ENCODE data around the gene CACNA1I. TPM values are rescaled to one million over a fixed set of nuclear protein-coding genes. Genes with fewer than 3 reads are reported as not detected.

The CACNA1I gene
- polyA plus RNA-seq, 1 donor, result 0.04 TPM

DNA sequence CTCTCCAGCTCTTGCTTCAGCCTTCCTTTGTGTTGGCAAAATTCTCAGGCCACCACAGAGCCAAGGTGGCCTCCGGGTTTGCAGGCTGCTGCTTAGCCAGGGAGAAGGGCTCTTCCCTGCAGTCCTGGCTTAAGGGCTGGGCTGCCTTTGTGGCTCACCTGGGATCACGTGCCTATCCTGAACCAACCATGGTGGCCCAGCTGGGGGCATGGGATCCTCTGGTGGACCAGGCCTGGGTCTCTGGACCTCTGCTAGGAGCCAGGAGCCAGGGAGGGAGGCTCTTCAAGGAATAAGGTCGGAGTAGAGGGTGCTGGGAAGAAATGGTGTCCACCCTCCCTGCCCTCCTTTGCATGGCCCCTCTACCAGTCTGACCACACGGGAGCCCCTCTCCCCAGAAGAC lies 43.9 kb downstream of the CACNA1I start:
- Histone ChIP-seq H3K36me3 (ENCODE audit: control insufficient read depth, insufficient read depth, low read length) (no peaks in the 10 kb centered on the region), H3K4me3 (ENCODE audit: low read length) (no peak overlapping the region), H3K4me1 (ENCODE audit: control insufficient read depth, insufficient read depth, low read length) (no peaks in the 10 kb centered on the region), H3K27me3 (ENCODE audit: control insufficient read depth, insufficient read depth, low read length) (peaks cover 26% of the 10 kb centered on the region), H3K27ac (ENCODE audit: low read length) (no peak overlapping the region), H3K9me3 (ENCODE audit: control insufficient read depth, low read depth, low read length) (peaks cover 4% of the 10 kb centered on the region)
- DNase-seq, result no peak
- WGBS (ENCODE audit: insufficient coverage, low lambda C conversion rate), result no CpG with 5 or more reads among the region's 4 CpGs

DNA sequence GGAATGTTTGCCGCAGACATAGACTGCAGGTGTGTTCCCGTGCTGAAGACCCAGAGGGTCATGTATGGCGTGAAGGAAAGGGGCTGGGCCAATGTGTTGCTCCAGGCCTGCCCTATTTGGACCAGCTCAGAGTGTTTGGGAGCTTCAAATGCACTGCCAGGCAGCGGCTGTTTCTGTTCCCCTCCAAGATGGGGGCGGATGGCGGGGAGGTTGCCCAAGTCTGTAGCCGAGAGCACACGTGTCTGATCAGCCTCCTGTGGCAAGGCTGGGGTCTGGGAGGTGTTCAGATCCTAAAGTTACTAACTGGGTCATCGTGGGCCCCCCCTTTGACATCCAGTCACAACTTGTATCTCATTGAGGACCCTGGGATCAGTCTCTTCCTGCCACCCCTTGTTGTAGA lies 45.5 kb downstream of the CACNA1I start:
- Histone ChIP-seq H3K9me3 (ENCODE audit: control insufficient read depth, low read depth, low read length) (peaks cover 4% of the 10 kb centered on the region), H3K4me1 (ENCODE audit: control insufficient read depth, insufficient read depth, low read length) (no peaks in the 10 kb centered on the region), H3K27ac (ENCODE audit: low read length) (no peak overlapping the region), H3K36me3 (ENCODE audit: control insufficient read depth, insufficient read depth, low read length) (no peaks in the 10 kb centered on the region), H3K27me3 (ENCODE audit: control insufficient read depth, insufficient read depth, low read length) (peaks cover 16% of the 10 kb centered on the region), H3K4me3 (ENCODE audit: low read length) (no peak overlapping the region)
- DNase-seq, result no peak
- WGBS (ENCODE audit: insufficient coverage, low lambda C conversion rate), result no CpG with 5 or more reads among the region's 9 CpGs

DNA sequence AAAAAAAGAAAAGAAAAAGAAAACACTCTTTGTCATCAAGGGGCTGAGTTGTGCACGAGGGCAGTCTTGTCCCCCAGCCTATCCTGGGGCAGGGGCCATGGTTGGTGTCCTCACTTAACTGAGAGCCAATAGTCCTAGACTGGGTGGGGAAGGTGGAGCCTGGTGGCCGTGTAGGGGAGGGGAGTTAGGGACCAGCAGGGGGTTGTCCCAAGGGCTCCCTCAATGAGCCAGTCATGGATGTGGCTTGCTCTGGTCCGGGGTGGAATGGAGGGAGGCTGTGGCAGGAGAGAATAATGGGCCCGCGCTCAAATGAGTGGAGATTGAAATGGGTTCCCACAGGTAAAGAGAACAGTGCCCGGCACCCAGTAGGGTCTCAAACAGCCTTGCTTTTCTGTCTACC lies 46.2 kb downstream of the CACNA1I start:
- Histone ChIP-seq H3K4me1 (ENCODE audit: control insufficient read depth, insufficient read depth, low read length) (no peaks in the 10 kb centered on the region), H3K36me3 (ENCODE audit: control insufficient read depth, insufficient read depth, low read length) (no peaks in the 10 kb centered on the region), H3K27me3 (ENCODE audit: control insufficient read depth, insufficient read depth, low read length) (peaks cover 13% of the 10 kb centered on the region), H3K27ac (ENCODE audit: low read length) (no peak overlapping the region), H3K9me3 (ENCODE audit: control insufficient read depth, low read depth, low read length) (peaks cover 4% of the 10 kb centered on the region), H3K4me3 (ENCODE audit: low read length) (no peak overlapping the region)
- DNase-seq, result no peak
- no CpG with 5 or more reads among the region's 6 CpGs for WGBS (ENCODE audit: insufficient coverage, low lambda C conversion rate)

DNA sequence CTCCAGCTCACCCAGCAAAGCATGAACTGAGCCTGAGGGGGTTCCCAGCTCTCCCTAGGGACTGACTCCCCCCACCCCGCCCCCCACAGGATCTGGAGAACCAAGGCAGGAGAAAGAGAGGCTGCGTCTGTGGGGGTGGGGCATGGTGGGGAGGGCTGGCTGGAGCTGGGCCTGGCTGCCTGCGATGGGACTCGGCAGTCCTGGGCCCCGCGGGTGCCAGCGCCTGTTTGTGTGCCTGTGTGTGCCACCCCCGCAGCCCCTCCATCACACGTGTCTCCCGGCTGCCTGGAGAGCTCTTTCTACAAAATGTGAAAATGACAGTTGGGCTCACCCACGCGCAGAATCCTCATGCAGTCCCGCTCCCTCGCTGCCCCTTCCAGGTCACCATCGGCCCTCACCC lies 46.8 kb downstream of the CACNA1I start:
- DNase-seq, result no peak
- no CpG with 5 or more reads among the region's 15 CpGs for WGBS (ENCODE audit: insufficient coverage, low lambda C conversion rate)
- H3K4me1 ChIP-seq (ENCODE audit: control insufficient read depth, insufficient read depth, low read length), result no peaks in the 10 kb centered on the region
- no peaks in the 10 kb centered on the region for H3K36me3 ChIP-seq (ENCODE audit: control insufficient read depth, insufficient read depth, low read length)
- no peak overlapping the region for H3K4me3 ChIP-seq (ENCODE audit: low read length)
- H3K27me3 ChIP-seq (ENCODE audit: control insufficient read depth, insufficient read depth, low read length), result peaks cover 13% of the 10 kb centered on the region
- H3K9me3 ChIP-seq (ENCODE audit: control insufficient read depth, low read depth, low read length), result peaks cover 4% of the 10 kb centered on the region
- no peak overlapping the region for H3K27ac ChIP-seq (ENCODE audit: low read length)

DNA sequence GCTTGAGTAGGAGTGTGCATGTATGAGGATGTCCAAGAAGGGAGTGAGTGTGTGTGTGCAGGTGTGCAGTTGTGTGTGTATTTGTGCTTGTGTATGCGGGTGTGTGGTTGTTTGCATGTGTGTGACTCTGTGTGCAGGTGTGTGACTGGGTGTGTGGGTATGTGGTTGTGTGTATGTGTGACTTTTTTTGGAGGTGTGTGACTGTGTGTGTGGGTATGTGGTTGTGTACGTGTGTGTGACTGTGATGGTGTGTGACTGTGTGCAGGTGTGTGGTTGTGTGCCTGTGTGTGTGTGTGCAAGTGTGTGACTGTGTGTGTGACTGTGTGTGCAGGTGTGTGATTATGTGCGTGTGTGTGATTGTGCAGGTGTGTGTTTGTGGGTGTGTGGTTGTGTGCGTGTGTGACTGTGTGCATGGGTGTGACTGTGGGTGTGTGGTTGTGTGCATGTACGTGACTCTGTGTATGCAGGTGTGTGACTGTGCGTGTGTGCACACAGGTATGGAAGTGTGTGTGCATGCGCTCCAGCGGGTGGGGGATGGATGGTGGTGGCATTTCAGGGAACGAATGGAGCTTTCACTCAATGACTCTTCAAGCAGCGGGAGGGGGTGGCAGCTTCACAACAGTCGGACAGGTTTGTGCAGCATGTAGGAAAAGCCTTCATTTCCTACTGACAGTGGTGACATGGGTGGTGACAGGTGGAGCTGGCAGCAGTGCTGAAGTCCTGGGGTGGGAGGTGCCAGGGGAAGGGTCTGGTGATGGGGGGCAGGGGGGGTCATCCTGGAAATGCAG lies 47.6 kb downstream of the CACNA1I start:
- H3K9me3 ChIP-seq (ENCODE audit: control insufficient read depth, low read depth, low read length), result peaks cover 4% of the 10 kb centered on the region
- no peaks in the 10 kb centered on the region for H3K36me3 ChIP-seq (ENCODE audit: control insufficient read depth, insufficient read depth, low read length)
- 80% methylated on average over 1 of the region's 11 CpGs for WGBS (ENCODE audit: insufficient coverage, low lambda C conversion rate)
- peaks cover 13% of the 10 kb centered on the region for H3K27me3 ChIP-seq (ENCODE audit: control insufficient read depth, insufficient read depth, low read length)
- no peaks in the 10 kb centered on the region for H3K4me1 ChIP-seq (ENCODE audit: control insufficient read depth, insufficient read depth, low read length)
- H3K4me3 ChIP-seq (ENCODE audit: low read length), result no peak overlapping the region
- DNase-seq, result no peak
- no peak overlapping the region for H3K27ac ChIP-seq (ENCODE audit: low read length)

DNA sequence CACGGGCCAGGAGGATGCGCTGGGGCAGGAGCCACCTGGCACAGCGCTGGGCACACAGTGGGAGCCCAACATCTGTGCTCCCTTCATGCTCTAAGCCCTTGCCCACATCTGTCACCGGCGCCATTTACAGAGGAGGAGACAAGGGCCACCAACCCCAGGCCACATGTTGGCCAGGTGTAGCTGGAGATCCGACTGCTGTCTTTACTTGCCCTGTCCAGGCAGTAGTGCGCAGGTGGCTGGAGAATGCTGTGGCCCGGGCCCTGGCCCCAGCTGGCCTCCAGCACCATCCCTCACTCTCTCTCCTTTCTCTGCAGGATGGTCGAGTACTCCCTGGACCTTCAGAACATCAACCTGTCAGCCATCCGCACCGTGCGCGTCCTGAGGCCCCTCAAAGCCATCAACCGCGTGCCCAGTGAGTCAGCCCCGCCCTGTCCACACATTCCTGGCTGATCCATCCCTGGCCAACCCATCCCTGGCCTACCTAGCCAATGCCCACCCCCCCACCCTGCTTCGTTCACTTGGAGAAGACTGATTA lies 48.5 kb downstream of the CACNA1I start:
- Histone ChIP-seq H3K27me3 (ENCODE audit: control insufficient read depth, insufficient read depth, low read length) (peaks cover 13% of the 10 kb centered on the region), H3K36me3 (ENCODE audit: control insufficient read depth, insufficient read depth, low read length) (no peaks in the 10 kb centered on the region), H3K4me3 (ENCODE audit: low read length) (no peak overlapping the region), H3K27ac (ENCODE audit: low read length) (no peak overlapping the region), H3K9me3 (ENCODE audit: control insufficient read depth, low read depth, low read length) (peaks cover 7% of the 10 kb centered on the region), H3K4me1 (ENCODE audit: control insufficient read depth, insufficient read depth, low read length) (peaks cover under 1% of the 10 kb centered on the region)
- no CpG with 5 or more reads among the region's 17 CpGs for WGBS (ENCODE audit: insufficient coverage, low lambda C conversion rate)
- DNase-seq, result no peak

DNA sequence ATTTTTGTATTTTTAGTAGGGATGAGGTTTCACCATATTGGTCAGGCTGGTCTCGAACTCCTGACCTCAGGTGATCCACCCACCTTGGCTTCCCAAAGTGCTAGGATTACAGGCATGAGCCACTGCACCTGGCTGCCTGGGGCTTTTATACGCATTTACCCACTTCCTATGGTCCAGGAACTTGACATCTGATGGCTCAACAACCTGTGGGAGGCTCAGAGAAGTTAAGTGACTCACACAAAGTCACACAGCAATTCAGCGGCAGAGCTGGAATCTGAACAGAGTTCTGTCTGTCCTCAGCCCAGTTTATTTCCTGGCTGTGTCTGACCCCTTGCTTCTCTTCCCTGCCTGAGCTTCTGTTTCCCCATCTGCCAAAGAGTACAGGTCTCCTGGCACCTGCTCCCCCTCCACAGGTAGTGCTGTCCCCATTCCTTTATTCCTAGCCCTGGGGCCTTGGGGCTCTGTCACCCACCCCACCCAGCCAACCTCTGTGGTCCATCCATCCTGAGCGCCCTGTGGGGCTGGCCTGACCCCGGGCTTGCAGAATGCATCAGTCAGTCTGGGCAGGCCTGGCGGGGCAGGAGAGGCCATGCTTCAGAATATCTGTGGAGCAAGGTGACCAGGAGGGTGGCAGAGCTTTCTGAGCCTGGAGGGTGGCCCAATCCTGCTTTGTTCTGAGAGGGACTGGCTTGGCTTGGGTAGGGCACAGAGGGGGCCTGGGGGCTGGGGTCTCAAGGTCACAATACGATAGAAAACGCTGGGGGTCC lies 50.6 kb downstream of the CACNA1I start:
- Histone ChIP-seq H3K4me3 (ENCODE audit: low read length) (no peak overlapping the region), H3K36me3 (ENCODE audit: control insufficient read depth, insufficient read depth, low read length) (no peaks in the 10 kb centered on the region), H3K27ac (ENCODE audit: low read length) (no peak overlapping the region), H3K27me3 (ENCODE audit: control insufficient read depth, insufficient read depth, low read length) (peaks cover 7% of the 10 kb centered on the region), H3K9me3 (ENCODE audit: control insufficient read depth, low read depth, low read length) (peaks cover 7% of the 10 kb centered on the region), H3K4me1 (ENCODE audit: control insufficient read depth, insufficient read depth, low read length) (peaks cover 7% of the 10 kb centered on the region)
- DNase-seq, result no peak
- WGBS (ENCODE audit: insufficient coverage, low lambda C conversion rate), result no CpG with 5 or more reads among the region's 8 CpGs

DNA sequence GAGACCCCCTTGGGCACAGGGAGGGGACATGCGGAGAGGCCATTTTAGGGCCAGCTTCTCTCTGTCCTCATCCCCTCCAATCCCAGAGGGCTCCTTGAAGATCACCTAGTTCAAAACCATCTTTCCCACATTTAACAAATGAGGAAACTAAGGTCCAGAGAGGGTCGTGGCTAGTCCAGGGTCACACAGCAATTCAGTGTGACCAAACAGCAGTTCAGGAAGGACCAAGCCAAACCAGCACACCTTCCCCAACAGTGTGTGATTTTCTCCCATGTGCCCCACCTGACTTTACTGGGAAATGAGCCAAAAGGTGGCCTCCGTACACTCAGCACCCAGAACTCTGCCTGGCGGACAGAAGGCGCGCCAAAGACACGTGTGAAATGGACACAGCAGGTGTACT lies 51.3 kb downstream of the CACNA1I start:
- Histone ChIP-seq H3K36me3 (ENCODE audit: control insufficient read depth, insufficient read depth, low read length) (no peaks in the 10 kb centered on the region), H3K27me3 (ENCODE audit: control insufficient read depth, insufficient read depth, low read length) (peaks cover 5% of the 10 kb centered on the region), H3K27ac (ENCODE audit: low read length) (no peak overlapping the region), H3K4me3 (ENCODE audit: low read length) (no peak overlapping the region), H3K9me3 (ENCODE audit: control insufficient read depth, low read depth, low read length) (peaks cover 7% of the 10 kb centered on the region), H3K4me1 (ENCODE audit: control insufficient read depth, insufficient read depth, low read length) (peaks cover 7% of the 10 kb centered on the region)
- WGBS (ENCODE audit: insufficient coverage, low lambda C conversion rate), result no CpG with 5 or more reads among the region's 7 CpGs
- DNase-seq, result no peak

DNA sequence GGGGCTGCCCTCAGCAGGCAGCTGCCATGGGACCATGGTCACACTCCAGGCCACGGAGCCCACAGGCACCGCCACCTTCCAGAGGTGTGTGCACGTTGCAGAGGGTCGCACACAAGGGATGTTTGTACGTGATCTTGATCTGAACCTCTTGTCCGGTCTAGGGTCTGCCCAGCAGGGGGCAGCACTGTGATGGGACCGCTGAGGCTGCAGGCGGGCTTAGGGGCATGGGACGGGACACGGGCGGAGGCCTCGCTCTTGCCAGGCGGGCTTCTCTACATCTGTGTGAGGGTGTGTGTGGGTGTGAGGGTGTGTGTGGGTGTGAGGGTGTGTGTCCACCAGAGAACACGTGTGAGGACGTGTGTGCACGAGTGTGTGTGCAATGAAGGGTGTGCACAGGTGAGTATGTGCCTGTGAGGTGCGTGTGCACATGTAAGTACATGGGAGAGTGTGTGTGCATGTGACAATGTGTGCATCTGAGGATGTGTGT lies 52.4 kb downstream of the CACNA1I start:
- DNase-seq, result peak; percentile 11 to 31
- Histone ChIP-seq H3K27ac (ENCODE audit: low read length) (no peak overlapping the region), H3K4me3 (ENCODE audit: low read length) (no peak overlapping the region), H3K36me3 (ENCODE audit: control insufficient read depth, insufficient read depth, low read length) (no peaks in the 10 kb centered on the region), H3K4me1 (ENCODE audit: control insufficient read depth, insufficient read depth, low read length) (peaks cover 7% of the 10 kb centered on the region), H3K27me3 (ENCODE audit: control insufficient read depth, insufficient read depth, low read length) (peaks cover 4% of the 10 kb centered on the region), H3K9me3 (ENCODE audit: control insufficient read depth, low read depth, low read length) (peaks cover 7% of the 10 kb centered on the region)
- no CpG with 5 or more reads among the region's 17 CpGs for WGBS (ENCODE audit: insufficient coverage, low lambda C conversion rate)

DNA sequence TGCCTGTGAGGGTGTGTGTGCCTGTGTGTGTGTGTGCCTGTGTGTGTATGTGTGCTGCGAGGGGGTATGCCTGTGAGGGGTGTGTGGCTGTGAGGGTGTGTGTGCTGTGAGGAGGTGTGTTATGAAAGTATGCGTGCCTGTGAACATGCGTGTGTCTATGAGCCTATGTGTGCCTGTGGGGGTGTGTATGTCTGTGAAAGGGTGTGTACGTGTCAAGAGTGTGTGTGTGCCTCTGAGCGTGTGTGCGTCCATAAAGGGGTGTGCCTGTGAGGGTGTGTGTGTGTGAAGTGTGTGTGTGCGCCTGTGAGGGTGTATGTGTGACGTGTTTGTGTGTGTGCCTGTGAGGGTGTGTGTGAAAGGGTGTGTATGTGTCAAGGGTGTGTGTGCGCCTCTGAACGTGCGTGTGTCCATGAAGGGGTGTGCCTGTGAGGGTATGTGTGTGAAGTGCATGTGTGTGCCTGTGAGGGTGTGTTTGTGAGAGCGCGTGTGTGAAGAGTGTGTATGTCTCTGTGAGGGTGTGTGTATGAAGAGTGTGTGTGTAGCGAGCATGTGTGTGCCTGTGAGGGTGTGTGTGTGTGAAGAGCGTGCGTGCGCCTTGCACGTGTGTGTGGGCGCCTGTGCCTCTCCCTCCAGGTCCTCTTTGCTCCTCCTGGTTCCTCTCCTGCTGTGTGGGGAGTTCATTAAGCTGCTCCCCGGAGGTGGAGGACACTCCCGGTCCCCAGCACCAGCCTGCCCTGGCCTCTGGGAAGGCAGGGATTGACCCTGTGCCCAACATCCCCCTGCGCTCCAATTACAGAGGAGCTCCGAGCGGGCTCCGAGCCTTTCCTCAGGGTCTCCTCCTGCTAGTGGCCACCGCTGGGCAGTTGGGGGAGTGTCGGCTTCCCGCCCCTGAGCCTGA lies 53.3 kb downstream of the CACNA1I start:
- DNase-seq, result no peak
- WGBS (ENCODE audit: insufficient coverage, low lambda C conversion rate), result 100% methylated on average over 2 of the region's 28 CpGs
- Histone ChIP-seq H3K9me3 (ENCODE audit: control insufficient read depth, low read depth, low read length) (peaks cover 3% of the 10 kb centered on the region), H3K4me3 (ENCODE audit: low read length) (no peak overlapping the region), H3K4me1 (ENCODE audit: control insufficient read depth, insufficient read depth, low read length) (peaks cover 7% of the 10 kb centered on the region), H3K27me3 (ENCODE audit: control insufficient read depth, insufficient read depth, low read length) (peaks cover 4% of the 10 kb centered on the region), H3K27ac (ENCODE audit: low read length) (no peak overlapping the region), H3K36me3 (ENCODE audit: control insufficient read depth, insufficient read depth, low read length) (no peaks in the 10 kb centered on the region)
